ENCODE results near the gene ATRNL1. TPM values are rescaled to one million over a fixed set of nuclear protein-coding genes. Genes with fewer than 3 reads are reported as not detected.

ATRNL1 gene
- total RNA-seq, 1 donor from 2014 or later = 16.4 TPM

DNA sequence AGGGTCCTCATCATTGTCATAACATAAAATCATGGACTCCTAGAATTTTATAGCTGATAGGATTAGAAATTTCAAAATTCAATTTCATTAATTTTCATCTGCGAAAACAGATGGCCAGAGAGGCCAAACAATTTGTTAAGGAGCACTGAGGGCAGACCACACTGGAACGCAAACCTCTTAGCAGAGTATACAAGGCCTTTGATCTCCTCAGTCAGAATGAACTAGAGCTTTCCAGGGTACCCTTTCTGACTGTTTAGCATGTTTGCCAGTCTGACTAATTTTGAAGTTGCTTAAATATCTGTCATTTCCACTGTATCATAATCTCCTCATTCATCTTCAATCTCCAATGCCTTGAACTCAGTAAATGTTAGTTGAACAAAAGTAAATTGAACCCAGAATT is 41.9 kb upstream of the ATRNL1 start:
- Mint-ChIP-seq H3K9me3 (no peaks in the 10 kb centered on the region), H3K27me3 (ENCODE audit: insufficient read depth, low read depth) (peaks cover 3% of the 10 kb centered on the region), H3K4me1 (peaks cover 15% of the 10 kb centered on the region), H3K36me3 (no peaks in the 10 kb centered on the region), H3K27ac (no peak overlapping the region), H3K4me3 (no peak overlapping the region)
- no peaks in the 10 kb centered on the region for H3K36me3 ChIP-seq
- no peaks in the 10 kb centered on the region for H3K79me2 ChIP-seq (ENCODE audit: low read depth)
- H3K27ac ChIP-seq = no peak overlapping the region
- DNase-seq (ENCODE audit: low spot score) = no peak
- H3K9me3 ChIP-seq (ENCODE audit: low read depth) = no peaks in the 10 kb centered on the region
- peaks cover 17% of the 10 kb centered on the region for H3K4me1 ChIP-seq
- H3K4me2 ChIP-seq = no peak overlapping the region
- no peak overlapping the region for H2AFZ ChIP-seq (replicated peaks)
- no peaks in the 10 kb centered on the region for H3F3A ChIP-seq (ENCODE audit: low read depth)
- TF ChIP-seq EZH2phosphoT487 (IDR thresholded peaks at IDR 0.05) = no peak
- TF ChIP-seq, protein P1, sequence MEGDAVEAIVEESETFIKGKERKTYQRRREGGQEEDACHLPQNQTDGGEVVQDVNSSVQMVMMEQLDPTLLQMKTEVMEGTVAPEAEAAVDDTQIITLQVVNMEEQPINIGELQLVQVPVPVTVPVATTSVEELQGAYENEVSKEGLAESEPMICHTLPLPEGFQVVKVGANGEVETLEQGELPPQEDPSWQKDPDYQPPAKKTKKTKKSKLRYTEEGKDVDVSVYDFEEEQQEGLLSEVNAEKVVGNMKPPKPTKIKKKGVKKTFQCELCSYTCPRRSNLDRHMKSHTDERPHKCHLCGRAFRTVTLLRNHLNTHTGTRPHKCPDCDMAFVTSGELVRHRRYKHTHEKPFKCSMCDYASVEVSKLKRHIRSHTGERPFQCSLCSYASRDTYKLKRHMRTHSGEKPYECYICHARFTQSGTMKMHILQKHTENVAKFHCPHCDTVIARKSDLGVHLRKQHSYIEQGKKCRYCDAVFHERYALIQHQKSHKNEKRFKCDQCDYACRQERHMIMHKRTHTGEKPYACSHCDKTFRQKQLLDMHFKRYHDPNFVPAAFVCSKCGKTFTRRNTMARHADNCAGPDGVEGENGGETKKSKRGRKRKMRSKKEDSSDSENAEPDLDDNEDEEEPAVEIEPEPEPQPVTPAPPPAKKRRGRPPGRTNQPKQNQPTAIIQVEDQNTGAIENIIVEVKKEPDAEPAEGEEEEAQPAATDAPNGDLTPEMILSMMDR (IDR thresholded peaks at IDR 0.05) = no peak
- TF ChIP-seq EZH2 (IDR thresholded peaks at IDR 0.05) = no peak
- H3K4me3 ChIP-seq = no peak overlapping the region
- H4K20me1 ChIP-seq (ENCODE audit: low read depth) = no peaks in the 10 kb centered on the region
- no peaks in the 10 kb centered on the region for H3K27me3 ChIP-seq
- H3K9ac ChIP-seq = no peak overlapping the region

DNA sequence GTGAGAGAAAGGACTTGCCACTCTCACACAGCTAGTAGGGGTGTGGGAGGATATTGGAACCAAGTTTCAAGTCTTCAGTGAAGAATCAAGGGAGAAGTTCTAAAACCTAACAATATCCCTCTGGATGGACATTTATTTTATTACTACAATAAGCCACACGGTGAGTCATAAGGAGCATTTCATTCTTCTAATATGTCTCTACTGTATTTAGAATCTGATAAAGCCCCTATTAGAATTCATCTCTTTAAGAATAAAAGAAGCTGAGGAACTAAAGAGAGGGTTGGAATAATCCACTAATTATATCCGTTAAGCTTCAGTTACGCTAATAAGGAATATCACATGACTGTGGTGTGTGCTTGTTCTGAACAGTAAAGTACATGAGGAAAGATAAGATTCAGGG is 40.9 kb upstream of the ATRNL1 start:
- Histone ChIP-seq H3K27ac (no peak overlapping the region), H3K36me3 (no peaks in the 10 kb centered on the region), H3K79me2 (ENCODE audit: low read depth) (no peaks in the 10 kb centered on the region), H3K4me2 (no peak overlapping the region), H4K20me1 (ENCODE audit: low read depth) (no peaks in the 10 kb centered on the region), H3K27me3 (no peaks in the 10 kb centered on the region), H2AFZ (replicated peaks) (no peak overlapping the region), H3K9me3 (ENCODE audit: low read depth) (no peaks in the 10 kb centered on the region), H3K9ac (no peak overlapping the region), H3K4me3 (no peak overlapping the region), H3F3A (ENCODE audit: low read depth) (no peaks in the 10 kb centered on the region), H3K4me1 (peaks cover 17% of the 10 kb centered on the region)
- peaks cover 3% of the 10 kb centered on the region for H3K27me3 Mint-ChIP-seq (ENCODE audit: insufficient read depth, low read depth)
- TF ChIP-seq EZH2phosphoT487 (IDR thresholded peaks at IDR 0.05) (no peak), EZH2 (IDR thresholded peaks at IDR 0.05) (no peak)
- TF ChIP-seq, protein P1 (IDR thresholded peaks at IDR 0.05) = no peak
- H3K4me1 Mint-ChIP-seq = peaks cover 15% of the 10 kb centered on the region
- no peaks in the 10 kb centered on the region for H3K36me3 Mint-ChIP-seq
- no peak for DNase-seq (ENCODE audit: low spot score)
- H3K27ac Mint-ChIP-seq = no peak overlapping the region
- no peaks in the 10 kb centered on the region for H3K9me3 Mint-ChIP-seq
- H3K4me3 Mint-ChIP-seq = no peak overlapping the region

DNA sequence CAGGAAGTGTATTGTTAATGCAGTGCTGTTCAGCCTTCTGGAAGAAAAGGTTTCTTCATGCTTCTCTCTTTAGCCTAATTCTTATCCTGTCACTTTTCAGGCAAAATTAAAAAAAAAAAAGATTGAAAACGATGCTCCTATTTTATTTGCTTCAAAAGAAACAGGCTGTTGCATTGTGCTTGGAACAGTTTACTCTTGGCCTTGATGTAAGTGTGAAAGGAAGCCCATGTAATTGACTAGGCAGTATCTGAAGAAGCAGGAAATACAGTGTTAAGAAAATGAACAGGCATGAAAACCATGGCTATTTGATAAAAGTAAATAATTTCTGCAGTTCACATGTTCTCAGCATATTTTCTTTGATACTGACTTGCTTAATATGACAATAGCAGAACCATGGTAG is 40.4 kb upstream of the ATRNL1 start:
- Mint-ChIP-seq H3K4me3 (no peak overlapping the region), H3K27me3 (ENCODE audit: insufficient read depth, low read depth) (peaks cover 3% of the 10 kb centered on the region), H3K4me1 (peaks cover 15% of the 10 kb centered on the region), H3K36me3 (no peaks in the 10 kb centered on the region), H3K27ac (no peak overlapping the region), H3K9me3 (no peaks in the 10 kb centered on the region)
- Histone ChIP-seq H3K9me3 (ENCODE audit: low read depth) (no peaks in the 10 kb centered on the region), H3K27ac (no peak overlapping the region), H2AFZ (replicated peaks) (no peak overlapping the region), H3K79me2 (ENCODE audit: low read depth) (no peaks in the 10 kb centered on the region), H3K4me1 (peaks cover 17% of the 10 kb centered on the region), H3K4me3 (no peak overlapping the region), H3F3A (ENCODE audit: low read depth) (no peaks in the 10 kb centered on the region), H3K36me3 (no peaks in the 10 kb centered on the region), H4K20me1 (ENCODE audit: low read depth) (no peaks in the 10 kb centered on the region), H3K27me3 (no peaks in the 10 kb centered on the region), H3K9ac (no peak overlapping the region), H3K4me2 (no peak overlapping the region)
- TF ChIP-seq EZH2phosphoT487 (IDR thresholded peaks at IDR 0.05) (no peak), EZH2 (IDR thresholded peaks at IDR 0.05) (no peak)
- TF ChIP-seq, protein P1 (IDR thresholded peaks at IDR 0.05) = no peak
- DNase-seq (ENCODE audit: low spot score) = no peak
